CD4-positive, alpha-beta T cell (primary cell): ENCODE data around the gene MROH9. TPM values are rescaled to one million over a fixed set of nuclear protein-coding genes. Genes with fewer than 3 reads are reported as not detected.

Source experiments
- ATAC-seq: fragments of 200-7000 bp; cut with Tn5 transposase; one replicate; pipeline ENCODE4 v1.10.0; 2022; ENCODE audit warnings: mild to moderate bottlenecking; ENCODE audit not compliant: poor library complexity
- CTCF ChIA-PET: fragments of 350-600 bp; sonication (Branson Sonifier 250); formaldehyde crosslinking; loops from one replicate; lab custom pipeline; 2021; ENCODE audit warnings: antibody characterized with exemption, inconsistent platforms; lab: Charles Lee
- POLR2A ChIA-PET: fragments of 350-600 bp; sonication (Branson Sonifier 250); formaldehyde crosslinking; loops from one replicate; lab custom pipeline; 2021; ENCODE audit warnings: antibody characterized with exemption, inconsistent platforms; lab: Charles Lee
- DNase-seq, 14 experiments: peaks; one replicate each; pipeline ENCODE4 v3.0.0-alpha.2; 2013 to 2020; ENCODE audit warnings: mixed read lengths in 2 of 14
- H3K27ac ChIP-seq, 2 donors: one replicate each; pipeline versions ENCODE4 v1.5.1 to v1.7.0; 2013; ENCODE audit warnings: low read length in 2 of 2, low read depth in 1 of 2, mild to moderate bottlenecking in 1 of 2
- H3K27me3 ChIP-seq, 2 experiments: 1 replicate in 1 of 2; 2 replicates in 1 of 2; pipeline versions ENCODE4 v1.6.1 to v1.7.0; 2013; ENCODE audit warnings: low read length in 2 of 2, control low read depth in 1 of 2, mild to moderate bottlenecking in 1 of 2, moderate library complexity in 1 of 2; ENCODE audit not compliant: insufficient read depth in 2 of 2, control insufficient read depth in 1 of 2
- H3K36me3 ChIP-seq: one replicate; pipeline ENCODE4 v1.6.1; 2013; ENCODE audit warnings: low read length, control low read depth; ENCODE audit not compliant: insufficient read depth
- H3K4me1 ChIP-seq: one replicate; pipeline ENCODE4 v1.6.1; 2013; ENCODE audit warnings: low read length, control low read depth; ENCODE audit not compliant: insufficient read depth
- H3K4me3 ChIP-seq: one replicate; pipeline ENCODE4 v1.5.1; 2013; ENCODE audit warnings: mild to moderate bottlenecking, low read length, moderate library complexity
- H3K9me3 ChIP-seq, 2 experiments: 1 replicate in 1 of 2; 2 replicates in 1 of 2; pipeline versions ENCODE4 v1.6.1 to v1.7.0; 2013; ENCODE audit warnings: low read length in 2 of 2, mild to moderate bottlenecking in 2 of 2, control low read depth in 1 of 2, moderate library complexity in 1 of 2; ENCODE audit not compliant: control insufficient read depth in 1 of 2, insufficient read depth in 1 of 2
- H3K27ac Mint-ChIP-seq: one replicate; pipeline ENCODE4 v1.8.0; 2020; ENCODE audit warnings: mixed read lengths
- H3K27me3 Mint-ChIP-seq: one replicate; pipeline ENCODE4 v1.8.0; 2021; ENCODE audit warnings: mixed read lengths
- H3K36me3 Mint-ChIP-seq: one replicate; pipeline ENCODE4 v1.8.0; 2021; ENCODE audit warnings: low read depth, mixed read lengths
- H3K4me1 Mint-ChIP-seq: one replicate; pipeline ENCODE4 v1.8.0; 2021; ENCODE audit warnings: low read depth, mixed read lengths
- H3K4me3 Mint-ChIP-seq: one replicate; pipeline ENCODE4 v1.8.0; 2020; ENCODE audit warnings: mild to moderate bottlenecking, mixed read lengths
- H3K9me3 Mint-ChIP-seq: one replicate; pipeline ENCODE4 v1.8.0; 2020; ENCODE audit warnings: mixed read lengths
- CTCF ChIP-seq: fragments of 200-600 bp; IDR thresholded peaks from one replicate; pipeline ENCODE4 v1.8.0; 2022; ENCODE audit warnings: antibody characterized with exemption, mild to moderate bottlenecking
- intact Hi-C, 2 experiments: fragments of 100-400 bp; cut with DNase I in 1 of 2; cut with micrococcal nuclease in 1 of 2; formaldehyde crosslinking; loops; one replicate each; pipeline versions ENCODE4 v1.15.1 to v1.9.0; 2023 to 2025; cut with DNase I, micrococcal nuclease
- total RNA-seq, 174 experiments: library from RNA in 2 of 174; stranded (reverse) in 2 of 174; gene quantifications; one replicate each; pipeline ENCODE4 v1.2.3 and lab custom pipeline; 2021 to 2026

The MROH9 gene
- total RNA-seq, 2 experiments from 2014 or later = not detected

DNA sequence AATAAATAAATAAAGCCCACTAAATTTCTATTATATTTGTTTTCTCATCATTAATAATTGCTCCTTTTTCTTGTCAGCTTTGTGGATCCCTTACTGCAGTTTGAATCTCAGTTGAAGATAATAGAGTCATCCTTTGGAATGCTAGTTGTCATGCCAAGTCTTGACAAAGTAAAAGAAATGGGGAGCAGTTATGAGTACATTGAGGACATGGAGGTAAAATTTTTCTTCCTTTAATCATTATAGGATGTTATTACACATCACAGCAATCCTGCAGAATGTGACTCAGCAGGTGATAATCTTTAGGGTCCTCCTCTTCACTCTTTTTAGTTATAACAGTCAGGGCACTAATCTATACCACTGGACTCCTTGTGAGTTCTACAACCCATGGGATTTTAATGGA is 24.1 kb downstream of the MROH9 start:
- Mint-ChIP-seq H3K9me3 (no peaks in the 10 kb centered on the region), H3K27ac (no peak overlapping the region), H3K4me1 (no peaks in the 10 kb centered on the region), H3K36me3 (no peaks in the 10 kb centered on the region), H3K4me3 (no peak overlapping the region), H3K27me3 (peaks cover 16% of the 10 kb centered on the region)
- Histone ChIP-seq H3K9me3 (no peaks in the 10 kb centered on the region), H3K27ac (no peak overlapping the region), H3K36me3 (no peaks in the 10 kb centered on the region), H3K4me3 (no peak overlapping the region), H3K27me3 (peaks cover 0 to 13% of the 10 kb centered on the region in 2 experiments), H3K4me1 (no peaks in the 10 kb centered on the region)
- intact Hi-C loops = no loop called here
- ATAC-seq (no peak), DNase-seq (no peak)
- no peak for TF ChIP-seq CTCF
- CTCF ChIA-PET = no interaction called here
- POLR2A ChIA-PET = no interaction called here

DNA sequence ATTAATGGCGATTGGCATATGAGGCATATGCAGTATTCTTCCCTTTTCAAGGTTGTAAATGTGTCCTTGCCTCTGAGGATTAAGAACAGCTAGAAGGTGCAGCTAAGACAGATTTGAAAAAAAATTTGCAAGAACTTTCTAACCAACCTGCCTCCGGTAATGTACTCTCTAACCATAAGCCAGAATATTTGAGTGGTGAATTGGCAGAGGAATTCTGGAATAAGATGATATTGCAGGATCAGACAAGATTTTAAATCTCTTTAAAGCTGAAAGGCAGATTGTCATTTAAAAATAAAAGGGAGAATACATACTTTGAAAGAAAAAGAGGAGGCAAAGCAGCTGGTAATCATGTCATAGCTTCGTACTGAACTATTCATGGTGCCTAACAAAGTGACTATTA is 29.2 kb downstream of the MROH9 start:
- no peak for TF ChIP-seq CTCF
- no peak for DNase-seq
- Mint-ChIP-seq H3K36me3 (no peaks in the 10 kb centered on the region), H3K27me3 (peaks cover 23% of the 10 kb centered on the region), H3K9me3 (no peaks in the 10 kb centered on the region), H3K4me3 (no peak overlapping the region), H3K27ac (no peak overlapping the region), H3K4me1 (no peaks in the 10 kb centered on the region)
- no peaks in the 10 kb centered on the region for H3K4me1 ChIP-seq
- POLR2A ChIA-PET = no interaction called here
- intact Hi-C loops = no loop called here
- CTCF ChIA-PET = no interaction called here
- no peaks in the 10 kb centered on the region for H3K36me3 ChIP-seq
- no peak overlapping the region for H3K27ac ChIP-seq
- peaks cover 0 to 14% of the 10 kb centered on the region in 2 experiments for H3K27me3 ChIP-seq
- no peak overlapping the region for H3K4me3 ChIP-seq
- no peak for ATAC-seq
- no peaks in the 10 kb centered on the region for H3K9me3 ChIP-seq

- no peak overlapping the region for H3K4me3 Mint-ChIP-seq
- no peak overlapping the region for H3K27ac Mint-ChIP-seq
- no peaks in the 10 kb centered on the region for H3K36me3 Mint-ChIP-seq
- no peaks in the 10 kb centered on the region for H3K9me3 Mint-ChIP-seq
- TF ChIP-seq CTCF = peak; percentile 40
- Histone ChIP-seq H3K27me3 (peaks cover 0 to 7% of the 10 kb centered on the region in 2 experiments), H3K36me3 (no peaks in the 10 kb centered on the region), H3K4me1 (no peaks in the 10 kb centered on the region), H3K9me3 (no peaks in the 10 kb centered on the region), H3K4me3 (no peak overlapping the region), H3K27ac (no peak overlapping the region)
- intact Hi-C loops = loop anchor here (1.0 to 2.0 kb wide), 2 partner anchors 346 to 347 kb away; partner anchors contain the start of gene FMO4 (in 1 of the 2)
- peak; percentile 46 for ATAC-seq
- no peaks in the 10 kb centered on the region for H3K4me1 Mint-ChIP-seq
- peaks cover 21% of the 10 kb centered on the region for H3K27me3 Mint-ChIP-seq
- ChIA-PET CTCF (interaction anchor here (2.8 kb wide), 1 partner anchor 346 kb away, joined by 11 read pairs; the partner anchor contains the start of gene FMO4), POLR2A (interaction anchor here (1.7 kb wide), 1 partner anchor 346 kb away, joined by 15 read pairs; the partner anchor contains the start of gene FMO4)
- peak in 3 of 14 experiments; percentile 11 to 31 (median 25) for DNase-seq
Observed at GRCh38 chr1:170967042-170967910, 31.9 kb downstream of the MROH9 start.
